HG03280 (cell line): Measurements from ENCODE around the gene KCNK16.

Experiments
- ATAC-seq: cut with Tn5 transposase; IDR thresholded peaks from one replicate; pipeline ENCODE4 v1.9.1; 2021; ENCODE audit warnings: mild to moderate bottlenecking, moderate library complexity; ENCODE audit not compliant: unreplicated experiment

Gene KCNK16

GRCh38 chr6:39342692-39343395, 20.3 kb upstream of the KCNK16 start:
- ATAC-seq = no peak

GRCh38 chr6:39341937-39342336, 19.4 kb upstream of the KCNK16 start:
- ATAC-seq = no peak

- no peak for ATAC-seq
Observed at GRCh38 chr6:39341352-39341751, 18.9 kb upstream of the KCNK16 start.

- ATAC-seq = no peak
Observed at GRCh38 chr6:39339868-39340550, 17.5 kb upstream of the KCNK16 start.

- ATAC-seq = no peak
Observed at GRCh38 chr6:39339096-39339867, 16.8 kb upstream of the KCNK16 start.

GRCh38 chr6:39338397-39338796, 15.9 kb upstream of the KCNK16 start:
- ATAC-seq = no peak

GRCh38 chr6:39335780-39336545, 13.5 kb upstream of the KCNK16 start:
- no peak for ATAC-seq

GRCh38 chr6:39333644-39334438, 11.3 kb upstream of the KCNK16 start:
- ATAC-seq = no peak

- no peak for ATAC-seq
Observed at GRCh38 chr6:39330476-39330875, 8.0 kb upstream of the KCNK16 start.

GRCh38 chr6:39330057-39330456, 7.6 kb upstream of the KCNK16 start:
- peak; percentile 65 for ATAC-seq

- ATAC-seq = no peak
Observed at GRCh38 chr6:39328066-39328465, 5.6 kb upstream of the KCNK16 start.

GRCh38 chr6:39327507-39327906, 5.0 kb upstream of the KCNK16 start:
- ATAC-seq = no peak

GRCh38 chr6:39321761-39322160, 741 bp downstream of the KCNK16 start:
- no peak for ATAC-seq

- no peak for ATAC-seq
Observed at GRCh38 chr6:39320363-39320984, 2.0 kb downstream of the KCNK16 start.

- no peak for ATAC-seq
Observed at GRCh38 chr6:39319621-39320362, 2.7 kb downstream of the KCNK16 start.

GRCh38 chr6:39317256-39317655, 5.2 kb downstream of the KCNK16 start:
- no peak for ATAC-seq

GRCh38 chr6:39314273-39314795, 8.2 kb downstream of the KCNK16 start, which contains the start of gene KCNK17:
KCNK17 (minus strand) TSS chr6:39314419; CDS start chr6:39314320, 99 bp downstream.
- no peak for ATAC-seq

- ATAC-seq = no peak
Observed at GRCh38 chr6:39313526-39314272, 8.8 kb downstream of the KCNK16 start.
